Astrocyte of the hippocampus (primary cell): ENCODE data around the gene RUNX2.
"Not testable (repeated sequence)": the region's sequence is repeated elsewhere in the genome, so short reads cannot be mapped to it uniquely, and the experiment has no call there.

Experiments used
- DNase-seq: peaks from one replicate; pipeline ENCODE4 v3.0.0; 2011; ENCODE audit warnings: low read depth, low spot score

The RUNX2 gene

GRCh38 chr6:45327956-45328522, at the start of gene RUNX2:
TSS of gene RUNX2 (plus strand) at chr6:45328330. CDS start at chr6:45328727, 397 bp downstream.
- peak; percentile 95 for DNase-seq

DNA sequence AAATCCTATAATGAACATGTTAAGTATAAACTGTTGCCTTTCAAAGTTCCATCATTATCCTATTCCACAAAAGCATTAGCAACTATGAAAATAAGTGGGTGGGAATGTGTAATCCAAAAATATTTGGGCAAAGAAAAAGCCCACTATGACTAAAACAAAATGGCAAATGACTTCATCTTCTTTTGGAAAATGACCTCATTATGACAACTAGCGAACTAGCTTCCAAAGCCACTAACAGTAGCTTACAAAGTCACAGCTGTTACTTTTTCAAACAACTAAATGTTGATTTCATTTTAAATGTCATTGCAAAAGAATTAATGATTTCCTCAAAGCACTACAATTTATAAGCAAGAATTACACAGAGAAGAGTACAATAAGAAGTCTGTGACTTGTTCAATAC, 49.8 kb upstream of the RUNX2 start:
- DNase-seq: peak; percentile 3

GRCh38 chr6:45286707-45287106, 41.4 kb upstream of the RUNX2 start:
- not testable (repeated sequence) for DNase-seq

GRCh38 chr6:45289751-45290514, 38.2 kb upstream of the RUNX2 start:
- no peak for DNase-seq

DNA sequence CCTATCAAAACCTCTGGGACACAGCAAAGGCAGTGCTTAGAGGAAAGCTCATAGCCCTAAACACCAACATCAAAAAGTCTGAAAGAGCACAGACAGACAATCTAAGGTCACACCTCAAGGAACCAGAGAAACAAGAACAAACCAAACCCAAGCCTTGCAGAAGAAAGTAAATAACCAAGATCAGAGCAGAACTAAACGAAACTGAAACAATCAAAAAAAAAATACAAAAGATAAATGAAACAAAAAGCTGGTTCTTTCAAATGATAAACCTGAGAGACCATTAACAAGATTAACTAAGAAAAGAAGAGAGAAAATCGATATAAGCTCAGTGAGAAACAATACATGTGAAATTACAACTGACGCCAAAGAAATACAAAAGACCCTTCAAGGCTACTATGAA, 34.8 kb upstream of the RUNX2 start:
- DNase-seq: no peak

- DNase-seq: not testable (repeated sequence)
Measured at GRCh38 chr6:45294065-45294701, 33.9 kb upstream of the RUNX2 start.

- DNase-seq: no peak
Measured at GRCh38 chr6:45297320-45297719, 30.8 kb upstream of the RUNX2 start.

- DNase-seq: no peak
Measured at GRCh38 chr6:45299096-45299581, 29.0 kb upstream of the RUNX2 start.

GRCh38 chr6:45300736-45301135, 27.4 kb upstream of the RUNX2 start:
- DNase-seq: no peak

DNA sequence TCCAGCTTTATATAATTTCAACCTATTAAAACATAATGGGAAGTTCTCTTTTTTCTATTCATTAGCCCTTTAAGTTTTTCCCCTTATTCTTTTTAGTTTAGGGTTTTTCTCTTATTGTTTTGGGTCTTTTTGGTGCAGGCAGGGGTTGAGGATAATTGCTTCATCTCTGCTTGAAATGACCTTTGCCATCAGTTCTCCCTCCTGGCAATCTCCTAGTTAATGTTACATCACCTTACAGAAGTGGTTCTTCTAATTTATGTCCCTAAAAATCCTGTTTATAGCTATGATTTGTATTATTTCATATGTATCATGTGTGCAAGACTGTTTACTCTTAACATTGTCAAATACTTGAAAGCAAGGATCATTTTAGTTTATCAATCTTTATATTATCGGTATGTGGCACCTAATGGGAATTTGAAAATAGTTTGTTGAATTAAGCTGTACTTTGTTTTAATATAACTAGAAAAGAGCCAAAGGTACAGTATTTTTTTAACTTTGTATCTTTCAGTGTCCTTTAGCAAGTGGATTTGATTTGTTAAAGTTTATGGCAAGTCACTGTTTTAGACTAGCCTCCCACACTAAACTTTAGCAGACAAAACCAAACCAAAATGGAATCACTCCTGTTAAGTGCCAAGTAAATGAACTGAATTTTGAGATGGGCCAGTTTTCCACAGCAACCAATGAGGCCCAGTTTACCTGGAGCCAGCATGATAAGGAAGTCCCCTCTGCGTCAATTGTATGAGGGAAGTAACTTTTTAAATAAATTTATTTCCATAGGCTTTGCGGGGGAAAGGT, 26.6 kb upstream of the RUNX2 start:
- DNase-seq: no peak

- DNase-seq: no peak
Measured at GRCh38 chr6:45302832-45303231, 25.3 kb upstream of the RUNX2 start.

DNA sequence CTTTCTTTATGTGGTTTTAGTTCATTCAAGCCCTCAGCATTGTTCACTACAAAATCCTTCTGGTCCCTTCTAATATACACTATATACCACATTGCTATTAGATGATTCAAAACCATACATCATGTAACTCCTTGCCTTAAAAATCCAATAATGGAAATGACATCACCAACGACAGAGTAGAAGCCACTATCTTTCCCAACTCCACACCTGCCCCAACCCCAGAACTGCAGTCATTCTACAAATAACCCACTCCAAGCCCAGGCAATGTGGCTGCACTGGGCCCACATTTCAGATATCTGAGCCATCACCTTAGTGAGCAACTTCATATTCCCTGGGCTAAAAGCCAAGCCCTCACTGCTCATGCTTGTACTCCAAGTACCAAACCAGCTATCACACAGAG, 22.6 kb upstream of the RUNX2 start:
- DNase-seq: no peak

DNA sequence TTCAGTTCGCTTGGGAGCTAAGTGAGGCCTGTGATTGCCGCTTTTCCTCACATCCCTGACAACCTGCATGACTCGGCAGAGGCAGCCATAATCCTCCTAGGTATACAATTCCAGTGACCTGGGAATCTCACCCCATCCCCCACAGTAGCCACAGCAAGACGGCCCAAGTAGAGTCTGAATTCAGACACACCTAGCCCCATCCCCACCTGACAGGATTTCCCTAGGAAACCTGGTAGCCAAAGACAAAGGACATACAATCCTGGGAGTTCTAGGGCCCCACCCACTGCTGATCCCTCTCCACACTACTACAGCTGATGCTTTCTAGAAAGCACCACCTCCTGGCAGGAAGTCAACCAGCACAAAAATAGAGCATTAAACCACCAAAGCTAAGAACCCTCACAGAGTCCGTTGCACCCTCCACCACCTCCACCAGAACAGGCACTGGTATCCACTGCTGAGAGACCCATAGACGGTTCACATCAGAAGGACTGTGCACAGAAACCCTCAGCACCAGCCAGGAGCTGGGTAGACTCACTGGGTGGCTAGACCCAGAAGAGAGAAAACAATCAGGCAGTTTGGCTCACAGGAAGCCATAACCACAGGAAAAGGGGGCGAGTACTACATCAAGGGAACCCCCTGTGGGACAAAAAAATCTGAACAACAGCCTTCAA, 17.9 kb upstream of the RUNX2 start:
- no peak for DNase-seq

DNA sequence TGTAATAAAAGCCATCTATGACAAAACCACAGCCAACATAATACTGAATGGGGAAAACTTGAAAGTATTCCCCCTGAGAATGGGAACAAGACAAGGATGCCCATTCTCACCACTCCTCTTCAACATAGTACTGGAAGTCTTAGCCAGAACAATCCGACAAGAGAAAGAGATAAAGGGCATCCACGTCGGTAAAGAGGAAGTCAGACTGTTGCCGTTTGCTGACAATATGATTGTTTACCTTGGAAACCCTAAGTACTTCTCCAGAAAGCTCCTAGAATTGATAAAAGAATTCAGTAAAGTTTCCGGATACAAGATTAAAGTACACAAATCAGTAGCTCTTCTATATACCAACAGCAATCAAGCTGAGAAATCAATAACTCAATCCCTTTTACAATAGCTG, 14.0 kb upstream of the RUNX2 start:
- no peak for DNase-seq

GRCh38 chr6:45320349-45320748, 7.8 kb upstream of the RUNX2 start:
- DNase-seq: no peak

DNA sequence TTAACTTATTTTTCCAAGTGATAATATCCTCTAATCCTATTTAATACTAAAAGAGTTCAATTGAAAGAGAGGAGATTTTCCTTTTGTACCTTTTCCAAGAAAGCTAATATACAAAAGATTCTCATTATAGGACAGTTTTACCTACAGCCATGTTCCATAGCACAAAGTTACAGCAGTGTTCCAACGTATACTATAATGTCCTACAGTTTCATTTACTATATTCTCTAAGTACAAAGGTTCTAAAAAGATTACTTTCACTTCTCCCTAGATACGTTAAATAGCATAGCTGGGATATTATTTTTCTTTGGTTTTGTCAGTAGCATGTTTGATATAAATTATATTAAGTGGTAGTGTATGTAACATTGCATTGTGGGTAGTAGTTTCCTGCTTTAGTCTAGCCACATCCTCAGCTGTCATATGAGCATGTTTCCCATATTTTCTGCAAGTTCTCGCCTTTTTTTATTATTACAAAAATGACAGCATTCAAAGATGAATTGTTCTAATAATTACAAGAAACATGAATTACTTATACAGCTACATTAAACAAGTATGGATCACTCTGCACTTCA, 4.4 kb upstream of the RUNX2 start:
- no peak for DNase-seq

DNA sequence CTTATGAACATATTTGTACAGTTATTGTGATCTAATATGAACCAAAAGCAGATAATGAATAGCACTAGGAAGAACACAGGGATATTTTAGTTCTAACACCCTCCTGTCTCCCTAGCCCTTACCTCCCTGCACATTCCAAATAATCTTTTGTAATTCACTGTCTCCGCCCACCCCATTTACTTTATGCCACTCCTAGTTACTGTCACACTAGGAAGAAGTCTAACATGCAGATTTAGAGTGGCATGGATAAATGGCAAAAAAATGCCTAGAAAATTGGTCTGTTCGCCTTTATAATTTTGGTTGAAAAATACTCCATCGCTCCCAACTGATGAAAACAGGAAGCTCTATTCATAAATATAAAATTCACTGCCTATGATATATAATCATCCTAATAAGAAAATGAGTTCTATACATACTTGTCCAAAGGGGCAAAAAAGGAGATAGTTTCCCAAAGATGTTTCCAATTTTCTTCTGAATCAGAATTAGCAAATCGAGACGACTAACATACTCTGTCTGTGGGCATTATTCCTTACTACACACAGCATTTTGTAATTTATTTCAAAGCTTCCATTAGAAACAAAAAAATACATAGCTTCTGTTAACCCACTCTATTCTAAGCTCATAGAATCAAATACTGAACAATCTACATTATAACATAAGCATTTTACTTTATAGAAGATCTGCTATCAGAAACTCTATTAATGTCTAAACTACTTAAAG, 1.3 kb upstream of the RUNX2 start:
- no peak for DNase-seq

- DNase-seq: no peak
Measured at GRCh38 chr6:45328523-45328922, 393 bp downstream of the RUNX2 start.

- no peak for DNase-seq
Measured at GRCh38 chr6:45344900-45345299, 16.8 kb downstream of the RUNX2 start.

DNA sequence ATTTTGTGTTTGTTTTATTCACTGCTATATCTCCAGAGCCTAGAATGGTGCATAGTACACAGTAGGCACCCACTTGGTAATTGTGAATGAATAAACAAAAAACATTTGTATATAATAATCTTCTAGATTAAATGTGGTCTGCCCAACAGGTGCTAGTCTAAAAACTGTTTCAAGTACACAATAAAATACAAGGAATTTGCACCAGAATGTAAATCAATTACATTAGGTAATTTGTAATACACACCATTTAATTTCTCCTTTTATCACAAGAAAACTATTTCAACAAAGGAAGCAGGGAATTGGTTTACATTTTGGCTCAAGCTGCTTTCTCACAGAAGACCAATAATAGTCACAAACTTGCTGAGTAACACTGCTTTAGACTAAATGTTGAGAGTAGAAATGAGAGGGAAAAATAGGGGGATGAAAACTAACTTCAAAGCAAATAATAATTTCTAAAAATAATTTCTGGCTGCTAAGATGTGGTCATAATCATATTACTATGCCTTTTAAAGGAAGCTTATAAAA, 22.1 kb downstream of the RUNX2 start:
- no peak for DNase-seq
